Panc1 (cell line): ENCODE measurements around the gene SYDE2. TPM values are rescaled to one million over a fixed set of nuclear protein-coding genes. Genes with fewer than 3 reads are reported as not detected.

Experiments used
- ATAC-seq: fragments of 200-7000 bp; cut with Tn5 transposase; 2 replicates; pipeline ENCODE4 v1.9.1; 2020; ENCODE audit warnings: mild to moderate bottlenecking, moderate library complexity
- BruUV-seq: library from RNA; stranded (reverse); fragments of 400-500 nt; replicated peaks from 2 replicates; lab custom pipeline; 2021; lab: Mats Ljungman, UMichigan
- CTCF ChIA-PET: fragments of 300-600 bp; sonication (Branson Sonifier 250); formaldehyde crosslinking; loops from one replicate; lab custom pipeline; 2022; ENCODE audit warnings: antibody characterized with exemption; lab: Charles Lee
- POLR2A ChIA-PET: fragments of 300-600 bp; sonication (Branson Sonifier 250); formaldehyde crosslinking; loops from one replicate; lab custom pipeline; 2022; ENCODE audit warnings: antibody characterized with exemption; lab: Charles Lee
- DNase-seq: peaks from one replicate; pipeline ENCODE4 v3.0.0-alpha.2; 2010; ENCODE audit warnings: low read depth, low spot score
- H3K27ac ChIP-seq: 2 replicates; pipeline ENCODE4 v1.5.1; 2011; ENCODE audit warnings: mild to moderate bottlenecking, low read length, inconsistent platforms
- H3K27me3 ChIP-seq: fragments of 200-500 bp; sonication (Bioruptor generic); 2 replicates; pipeline ENCODE4 v1.6.0; 2014; ENCODE audit warnings: low read length, inconsistent platforms; ENCODE audit not compliant: control insufficient read depth, insufficient read depth
- H3K36me3 ChIP-seq: fragments of 200-500 bp; sonication (Bioruptor generic); 2 replicates; pipeline ENCODE4 v1.5.1; 2014; ENCODE audit warnings: inconsistent platforms, mild to moderate bottlenecking, low read length, moderate library complexity; ENCODE audit not compliant: control insufficient read depth, insufficient read depth
- H3K4me1 ChIP-seq: 2 replicates; pipeline ENCODE4 v1.5.1; 2011; ENCODE audit warnings: inconsistent platforms, mild to moderate bottlenecking, low read length, moderate library complexity; ENCODE audit not compliant: control insufficient read depth, insufficient read depth
- H3K4me3 ChIP-seq, 2 experiments: 2 replicates each; pipeline ENCODE4 v1.5.1; 2011 to 2012; ENCODE audit warnings: low read depth in 2 of 2, low read length in 2 of 2, mild to moderate bottlenecking in 2 of 2, inconsistent platforms in 1 of 2, moderate library complexity in 1 of 2
- H3K9me3 ChIP-seq: fragments of 200-500 bp; sonication (Bioruptor generic); 2 replicates; pipeline ENCODE4 v1.5.1; 2014; ENCODE audit warnings: low read depth, mild to moderate bottlenecking, inconsistent platforms, low read length, moderate library complexity; ENCODE audit not compliant: control insufficient read depth, insufficient read depth
- POLR2AphosphoS5 ChIP-seq: IDR thresholded peaks from 2 replicates; pipeline ENCODE4 v1.6.1; 2012; ENCODE audit warnings: mild to moderate bottlenecking, low read depth, low read length, moderate library complexity
- SIN3A ChIP-seq: IDR thresholded peaks from 2 replicates; pipeline ENCODE4 v1.6.1; 2012; ENCODE audit warnings: low read depth, mild to moderate bottlenecking, low read length, moderate library complexity, borderline replicate concordance; ENCODE audit not compliant: insufficient read depth
- TCF7L2 ChIP-seq: IDR thresholded peaks from 2 replicates; pipeline ENCODE4 v1.6.1; 2011; ENCODE audit warnings: mild to moderate bottlenecking, low read depth, low read length, inconsistent platforms
- in situ Hi-C: cut with HindIII; loops from 2 replicates; pipeline ENCODE4 v1.10.0; 2016; ENCODE audit warnings: low sequenced_read_pairs, low pct_unique_long_range_greater_than_20kb
- intact Hi-C: fragments of 100-400 bp; cut with micrococcal nuclease; formaldehyde crosslinking; loops from one replicate; pipeline ENCODE4 v1.10.0; 2022; ENCODE audit not compliant: unreplicated experiment
- total RNA-seq: library from RNA; stranded (reverse); gene quantifications from one replicate; pipeline ENCODE4 v1.2.1, GENCODE V29; 2021; ENCODE audit not compliant: unreplicated experiment
- TF ChIP-seq, protein P1 (sequence below), 2 experiments: IDR thresholded peaks; 2 replicates each; pipeline ENCODE4 v1.6.1; 2011 to 2012; ENCODE audit warnings: low read depth in 2 of 2, control low read depth in 1 of 2, low read length in 1 of 2, mild to moderate bottlenecking in 1 of 2, moderate library complexity in 1 of 2; ENCODE audit not compliant: insufficient read depth in 1 of 2
- TF ChIP-seq, protein P2 (sequence below): fragments of 450-650 bp; IDR thresholded peaks from 2 replicates; pipeline ENCODE4 v1.5.1; 2017; ENCODE audit warnings: mild to moderate bottlenecking

SYDE2 gene
- total RNA-seq, 1 experiment from 2014 or later: 18.2 TPM

DNA sequence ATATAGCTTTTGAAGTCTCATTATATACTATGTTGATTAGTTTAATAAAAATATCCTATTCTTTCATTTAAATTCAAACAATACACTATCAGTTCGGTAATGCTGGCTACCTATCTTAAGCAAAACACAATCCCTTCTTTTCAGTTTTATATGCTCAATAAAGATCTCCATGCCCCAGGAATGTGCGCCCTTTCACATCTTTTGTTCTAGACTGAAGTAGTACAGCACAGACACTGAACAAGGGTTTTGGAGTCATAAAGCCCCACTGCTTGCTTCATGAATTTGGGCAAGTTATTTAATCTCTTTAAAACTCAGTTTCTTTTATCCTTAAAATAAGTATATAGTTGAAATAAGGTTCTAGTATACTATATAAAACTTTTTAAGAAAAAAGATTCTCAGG, 22.4 kb downstream of the SYDE2 start:
- no TSS peak for BruUV-seq

DNA sequence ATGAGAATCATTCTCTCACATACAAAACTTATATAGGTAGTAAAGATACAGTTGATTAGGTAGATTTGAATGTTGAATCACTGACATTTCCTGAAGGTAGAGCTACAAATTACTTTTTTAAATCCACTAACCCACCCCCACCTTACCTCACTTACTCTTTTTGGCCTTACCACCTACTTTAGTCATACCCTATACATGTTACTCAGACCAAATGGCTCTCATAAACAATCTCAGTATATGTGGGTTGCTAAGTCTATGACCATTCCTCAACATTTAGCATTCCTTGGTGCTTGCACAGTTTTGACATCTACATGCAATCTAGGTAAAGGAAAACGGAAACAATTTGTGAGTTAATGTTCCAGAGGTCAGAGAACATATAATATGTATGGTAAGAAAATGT, 26.3 kb downstream of the SYDE2 start:
- H3K36me3 ChIP-seq: no peaks in the 10 kb centered on the region
- H3K27ac ChIP-seq: no peak overlapping the region
- H3K9me3 ChIP-seq: no peaks in the 10 kb centered on the region
- ATAC-seq (no peak), DNase-seq (no peak)
- TF ChIP-seq, protein P1, sequence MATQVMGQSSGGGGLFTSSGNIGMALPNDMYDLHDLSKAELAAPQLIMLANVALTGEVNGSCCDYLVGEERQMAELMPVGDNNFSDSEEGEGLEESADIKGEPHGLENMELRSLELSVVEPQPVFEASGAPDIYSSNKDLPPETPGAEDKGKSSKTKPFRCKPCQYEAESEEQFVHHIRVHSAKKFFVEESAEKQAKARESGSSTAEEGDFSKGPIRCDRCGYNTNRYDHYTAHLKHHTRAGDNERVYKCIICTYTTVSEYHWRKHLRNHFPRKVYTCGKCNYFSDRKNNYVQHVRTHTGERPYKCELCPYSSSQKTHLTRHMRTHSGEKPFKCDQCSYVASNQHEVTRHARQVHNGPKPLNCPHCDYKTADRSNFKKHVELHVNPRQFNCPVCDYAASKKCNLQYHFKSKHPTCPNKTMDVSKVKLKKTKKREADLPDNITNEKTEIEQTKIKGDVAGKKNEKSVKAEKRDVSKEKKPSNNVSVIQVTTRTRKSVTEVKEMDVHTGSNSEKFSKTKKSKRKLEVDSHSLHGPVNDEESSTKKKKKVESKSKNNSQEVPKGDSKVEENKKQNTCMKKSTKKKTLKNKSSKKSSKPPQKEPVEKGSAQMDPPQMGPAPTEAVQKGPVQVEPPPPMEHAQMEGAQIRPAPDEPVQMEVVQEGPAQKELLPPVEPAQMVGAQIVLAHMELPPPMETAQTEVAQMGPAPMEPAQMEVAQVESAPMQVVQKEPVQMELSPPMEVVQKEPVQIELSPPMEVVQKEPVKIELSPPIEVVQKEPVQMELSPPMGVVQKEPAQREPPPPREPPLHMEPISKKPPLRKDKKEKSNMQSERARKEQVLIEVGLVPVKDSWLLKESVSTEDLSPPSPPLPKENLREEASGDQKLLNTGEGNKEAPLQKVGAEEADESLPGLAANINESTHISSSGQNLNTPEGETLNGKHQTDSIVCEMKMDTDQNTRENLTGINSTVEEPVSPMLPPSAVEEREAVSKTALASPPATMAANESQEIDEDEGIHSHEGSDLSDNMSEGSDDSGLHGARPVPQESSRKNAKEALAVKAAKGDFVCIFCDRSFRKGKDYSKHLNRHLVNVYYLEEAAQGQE (IDR thresholded peaks at IDR 0.05; ENCODE audit: insufficient read depth in 1 of 2, low read depth in 2 of 2, low read length in 1 of 2): no peak
- TF ChIP-seq, protein P2, sequence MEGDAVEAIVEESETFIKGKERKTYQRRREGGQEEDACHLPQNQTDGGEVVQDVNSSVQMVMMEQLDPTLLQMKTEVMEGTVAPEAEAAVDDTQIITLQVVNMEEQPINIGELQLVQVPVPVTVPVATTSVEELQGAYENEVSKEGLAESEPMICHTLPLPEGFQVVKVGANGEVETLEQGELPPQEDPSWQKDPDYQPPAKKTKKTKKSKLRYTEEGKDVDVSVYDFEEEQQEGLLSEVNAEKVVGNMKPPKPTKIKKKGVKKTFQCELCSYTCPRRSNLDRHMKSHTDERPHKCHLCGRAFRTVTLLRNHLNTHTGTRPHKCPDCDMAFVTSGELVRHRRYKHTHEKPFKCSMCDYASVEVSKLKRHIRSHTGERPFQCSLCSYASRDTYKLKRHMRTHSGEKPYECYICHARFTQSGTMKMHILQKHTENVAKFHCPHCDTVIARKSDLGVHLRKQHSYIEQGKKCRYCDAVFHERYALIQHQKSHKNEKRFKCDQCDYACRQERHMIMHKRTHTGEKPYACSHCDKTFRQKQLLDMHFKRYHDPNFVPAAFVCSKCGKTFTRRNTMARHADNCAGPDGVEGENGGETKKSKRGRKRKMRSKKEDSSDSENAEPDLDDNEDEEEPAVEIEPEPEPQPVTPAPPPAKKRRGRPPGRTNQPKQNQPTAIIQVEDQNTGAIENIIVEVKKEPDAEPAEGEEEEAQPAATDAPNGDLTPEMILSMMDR: no peak
- TF ChIP-seq SIN3A: no peak
- TF ChIP-seq TCF7L2: no peak
- TF ChIP-seq POLR2AphosphoS5: no peak
- H3K27me3 ChIP-seq: no peaks in the 10 kb centered on the region
- ChIA-PET CTCF (no interaction called here), POLR2A (no interaction called here)
- H3K4me1 ChIP-seq: no peaks in the 10 kb centered on the region
- intact Hi-C loops: no loop called here
- in situ Hi-C loops: no loop called here
- BruUV-seq: no TSS peak
- H3K4me3 ChIP-seq: no peak overlapping the region

More for the DNA sequence above, 22.4 kb downstream of the SYDE2 start:
- no peak for DNase-seq
- intact Hi-C loops (no loop called here), in situ Hi-C loops (no loop called here)
- H3K4me1 ChIP-seq: no peaks in the 10 kb centered on the region
- no peak overlapping the region for H3K27ac ChIP-seq
- ChIA-PET POLR2A (no interaction called here), CTCF (no interaction called here)
- H3K27me3 ChIP-seq: no peaks in the 10 kb centered on the region
- TF ChIP-seq, protein P2: no peak
- TF ChIP-seq TCF7L2: no peak
- TF ChIP-seq POLR2AphosphoS5: no peak
- no peak for TF ChIP-seq SIN3A
- TF ChIP-seq, protein P1 (IDR thresholded peaks at IDR 0.05; ENCODE audit: insufficient read depth in 1 of 2, low read depth in 2 of 2, low read length in 1 of 2): no peak
- H3K4me3 ChIP-seq: no peak overlapping the region
- no peaks in the 10 kb centered on the region for H3K9me3 ChIP-seq
- no peak for ATAC-seq
- H3K36me3 ChIP-seq: peaks cover 13% of the 10 kb centered on the region
